Measurements from ENCODE around the gene CHSY1. TPM values are rescaled to one million over a fixed set of nuclear protein-coding genes. Genes with fewer than 3 reads are reported as not detected.

CHSY1 gene
- total and polyA plus RNA-seq, 2 of the 13 experiments (the other 11 are each of a cell fraction or from before 2014, with no cell fraction given) = 13.3 to 13.7 TPM

DNA sequence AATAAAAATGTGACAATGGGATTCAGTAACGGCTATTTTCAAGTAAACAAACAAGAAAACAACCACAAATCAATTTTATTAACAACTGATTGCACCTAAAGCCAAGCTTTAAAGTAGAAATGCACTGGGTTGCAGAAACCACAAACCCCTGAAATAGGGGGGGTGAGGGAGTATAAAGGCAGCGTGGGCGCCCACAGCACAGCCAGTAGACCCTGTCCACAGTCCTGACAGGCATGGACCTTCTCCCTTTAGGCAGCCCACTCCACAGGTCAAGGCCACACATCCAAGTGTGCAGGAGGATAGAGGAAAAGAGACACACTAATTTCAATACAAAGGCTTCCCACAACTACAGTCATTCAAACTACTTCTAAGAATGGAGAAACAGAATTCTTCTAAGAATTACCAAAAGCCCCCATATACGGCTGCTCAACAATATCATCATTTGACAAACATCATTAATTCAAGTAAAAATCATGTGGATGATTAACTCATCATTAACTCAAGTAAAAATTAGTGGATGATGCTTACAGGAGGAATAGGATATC is 48.7 kb downstream of the CHSY1 start:
- 96% methylated on average over 4 of the region's 4 CpGs for WGBS (ENCODE audit: low lambda C conversion rate)
- intact Hi-C loops (cut with micrococcal nuclease; ENCODE audit: unreplicated experiment) = no loop called here

DNA sequence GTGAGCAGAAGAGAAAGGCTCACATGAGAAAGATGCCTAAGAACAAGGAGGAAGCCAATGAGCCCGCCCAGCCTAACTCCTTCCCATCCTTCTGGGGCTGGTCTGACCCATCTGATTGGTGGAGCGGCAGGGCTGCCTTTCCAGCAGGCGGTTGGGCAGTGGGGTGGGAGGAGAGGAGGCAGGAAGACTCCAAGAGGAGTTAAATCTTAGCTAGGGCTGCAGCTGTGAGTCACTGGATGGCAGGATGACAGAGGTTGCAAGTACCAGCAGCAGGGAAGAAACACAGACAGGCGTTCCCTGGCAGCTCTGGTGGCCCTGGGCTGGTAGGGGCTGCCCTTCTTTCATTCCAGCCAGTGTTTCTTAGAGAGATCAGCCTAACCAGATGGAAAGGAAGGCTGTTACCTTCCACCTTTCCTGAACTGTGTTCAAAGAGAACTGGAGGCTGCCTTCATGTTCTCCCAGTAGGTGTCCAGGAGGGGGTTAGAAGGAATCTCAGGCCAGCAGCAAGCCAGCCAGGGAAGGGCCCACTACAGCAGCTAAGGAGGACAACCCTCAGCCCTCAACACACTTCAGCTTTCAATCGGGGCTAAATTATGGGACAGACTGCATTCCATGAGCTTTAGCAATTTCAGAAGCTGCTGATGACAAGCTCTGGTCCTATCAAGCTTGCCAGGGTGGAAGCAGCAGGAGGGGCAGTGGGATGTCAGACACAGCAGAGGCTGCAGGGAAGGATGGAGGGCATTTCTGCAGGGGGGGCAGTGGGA is 50.3 kb downstream of the CHSY1 start:
- CTCF ChIA-PET (ENCODE audit: low intra/inter-chr PET ratio, low total read pairs) = no interaction called here

More for the DNA sequence above, 48.7 kb downstream of the CHSY1 start:
- ChIA-PET POLR2A (no interaction called here), CTCF (ENCODE audit: low intra/inter-chr PET ratio, low total read pairs) (no interaction called here)
- peaks cover 0 to 12% of the 10 kb centered on the region in 2 experiments; a peak in 1 of 5 replicates for H3K36me3 ChIP-seq (replicated peaks in 1 of 2; ENCODE audit: control insufficient read depth in 1 of 2, insufficient read depth in 2 of 2, low read length in 2 of 2)
- no TSS peak for BruUV-seq (replicated peaks)
- H3K9ac ChIP-seq (ENCODE audit: insufficient read depth, low read depth, low read length) = no peak overlapping the region
- peaks cover 46% of the 10 kb centered on the region for H4K20me1 ChIP-seq (ENCODE audit: insufficient read depth, low read length)
- no peaks in the 10 kb centered on the region for H3K9me3 ChIP-seq (ENCODE audit: low read length)
- DNase-seq (ENCODE audit: low spot score) = no peak
- in situ Hi-C loops (cut with HindIII; ENCODE audit: extremely low pct_ligation_motif_present, low pct_unique_long_range_greater_than_20kb) = no loop called here
- no peak for ATAC-seq
- H3K27ac ChIP-seq (ENCODE audit: extremely low read length, insufficient read depth, low read length) = no peak overlapping the region
- FAIRE-seq = no peak
- no peak overlapping the region for H2AFZ ChIP-seq (ENCODE audit: low read length)
- H3K27me3 ChIP-seq (ENCODE audit: control insufficient read depth in 1 of 2, insufficient read depth in 2 of 2, low read length in 2 of 2) = no peaks in the 10 kb centered on the region
- H3K4me2 ChIP-seq (ENCODE audit: low read depth, low read length) = 0 out of 2 replicates have a peak overlapping the region, but pooled peaks have one; percentile 13
- H3K4me3 ChIP-seq (replicated peaks in 1 of 3; ENCODE audit: insufficient read depth in 1 of 3, low read depth in 2 of 3, low read length in 3 of 3) = no peak overlapping the region
- peaks cover 14% of the 10 kb centered on the region for H3K4me1 ChIP-seq (ENCODE audit: insufficient read depth, low read length)
- TF ChIP-seq SPEN (CRISPR knock-in tag; IDR thresholded peaks at IDR 0.05; ENCODE audit: low read depth) (no peak), ATF1 (CRISPR knock-in tag; IDR thresholded peaks at IDR 0.05) (no peak), RAD21 (CRISPR knock-in tag; IDR thresholded peaks at IDR 0.05) (no peak), ZFP82 (CRISPR knock-in tag; IDR thresholded peaks at IDR 0.05; ENCODE audit: borderline replicate concordance) (no peak)
- TF ChIP-seq, protein P1, sequence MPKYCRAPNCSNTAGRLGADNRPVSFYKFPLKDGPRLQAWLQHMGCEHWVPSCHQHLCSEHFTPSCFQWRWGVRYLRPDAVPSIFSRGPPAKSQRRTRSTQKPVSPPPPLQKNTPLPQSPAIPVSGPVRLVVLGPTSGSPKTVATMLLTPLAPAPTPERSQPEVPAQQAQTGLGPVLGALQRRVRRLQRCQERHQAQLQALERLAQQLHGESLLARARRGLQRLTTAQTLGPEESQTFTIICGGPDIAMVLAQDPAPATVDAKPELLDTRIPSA (CRISPR knock-in tag; IDR thresholded peaks at IDR 0.05; ENCODE audit: borderline replicate concordance) = no peak
- peaks cover 59% of the 10 kb centered on the region for H3K79me2 ChIP-seq (ENCODE audit: insufficient read depth, low read length)

More for the DNA sequence above, 50.3 kb downstream of the CHSY1 start:
- no peaks in the 10 kb centered on the region for H3K9me3 ChIP-seq (ENCODE audit: low read length)
- no peak overlapping the region for H3K4me3 ChIP-seq (replicated peaks in 1 of 3; ENCODE audit: insufficient read depth in 1 of 3, low read depth in 2 of 3, low read length in 3 of 3)
- H3K27me3 ChIP-seq (ENCODE audit: control insufficient read depth in 1 of 2, insufficient read depth in 2 of 2, low read length in 2 of 2) = no peaks in the 10 kb centered on the region
- peaks cover 0 to 11% of the 10 kb centered on the region in 2 experiments; a peak in 1 of 5 replicates for H3K36me3 ChIP-seq (replicated peaks in 1 of 2; ENCODE audit: control insufficient read depth in 1 of 2, insufficient read depth in 2 of 2, low read length in 2 of 2)
- no peak overlapping the region for H3K27ac ChIP-seq (ENCODE audit: extremely low read length, insufficient read depth, low read length)
- no peak overlapping the region for H3K9ac ChIP-seq (ENCODE audit: insufficient read depth, low read depth, low read length)
- H4K20me1 ChIP-seq (ENCODE audit: insufficient read depth, low read length) = peaks cover 42% of the 10 kb centered on the region
- no peak for FAIRE-seq
- no TSS peak for BruUV-seq (replicated peaks)
- intact Hi-C loops (cut with micrococcal nuclease; ENCODE audit: unreplicated experiment) (no loop called here), in situ Hi-C loops (cut with HindIII; ENCODE audit: extremely low pct_ligation_motif_present, low pct_unique_long_range_greater_than_20kb) (no loop called here)
- WGBS (ENCODE audit: low lambda C conversion rate) = 80% methylated on average over 5 of the region's 5 CpGs
- no peak for DNase-seq (ENCODE audit: low spot score)
- peaks cover 58% of the 10 kb centered on the region for H3K79me2 ChIP-seq (ENCODE audit: insufficient read depth, low read length)
- H2AFZ ChIP-seq (ENCODE audit: low read length) = no peak overlapping the region
- peaks cover 14% of the 10 kb centered on the region for H3K4me1 ChIP-seq (ENCODE audit: insufficient read depth, low read length)
- TF ChIP-seq ZFY (CRISPR knock-in tag; IDR thresholded peaks at IDR 0.05) (no peak), RBM22 (optimal IDR thresholded peaks at IDR 0.05; ENCODE audit: low read length) (peak; percentile 31)
- no peak; the same call in 2 of the 3 replicates for ATAC-seq
- no peak overlapping the region for H3K4me2 ChIP-seq (ENCODE audit: low read depth, low read length)
- POLR2A ChIA-PET = no interaction called here

Data from HepG2 (cell line).